GM12878 (cell line): ENCODE measurements around the gene MPRIP. TPM values are rescaled to one million over a fixed set of nuclear protein-coding genes. Genes with fewer than 3 reads are reported as not detected.

Experiments used
- ATAC-seq: fragments of 200-7000 bp; cut with Tn5 transposase; 3 replicates; pipeline ENCODE4 v1.9.1; 2020; ENCODE audit warnings: mild to moderate bottlenecking, moderate library complexity
- BruUV-seq: library from RNA; stranded (reverse); fragments of 400-500 nt; replicated peaks from 2 replicates; lab custom pipeline; 2021; lab: Mats Ljungman, UMichigan
- CTCF ChIA-PET: fragments of 300-600 bp; sonication (Branson Sonifier 250); formaldehyde crosslinking; extraction: SDS; loops from one replicate; lab custom pipeline; 2021; ENCODE audit warnings: inconsistent platforms; lab: Yijun Ruan, JAX
- POLR2A ChIA-PET: fragments of 350-600 bp; formaldehyde crosslinking; extraction: SDS; loops from one replicate; lab custom pipeline; 2021; ENCODE audit warnings: inconsistent platforms; lab: Charles Lee
- RAD21 ChIA-PET: fragments of 300-600 bp; sonication (Branson Sonifier 250); formaldehyde crosslinking; loops from one replicate; lab custom pipeline; 2023; ENCODE audit warnings: antibody characterized with exemption; ENCODE audit not compliant: unreplicated experiment; lab: Charles Lee
- SMC1A ChIA-PET: fragments of 300-600 bp; sonication (Branson Sonifier 250); formaldehyde crosslinking; loops from one replicate; lab custom pipeline; 2023; ENCODE audit not compliant: unreplicated experiment, uncharacterized antibody; lab: Charles Lee
- DNase-seq: peaks from one replicate; pipeline ENCODE4 v3.0.0-alpha.2; 2011; ENCODE audit warnings: low read depth, low spot score
- FAIRE-seq: peaks from 3 replicates; lab custom pipeline; 2011; peaks lifted over from hg19 to GRCh38; lab: Jason Lieb, UNC
- H2AFZ ChIP-seq: 2 replicates; pipeline ENCODE4 v1.6.0; 2011; ENCODE audit warnings: low read depth, low read length, control low read depth; ENCODE audit not compliant: control insufficient read depth
- H3K27ac ChIP-seq: 2 replicates; pipeline ENCODE4 v1.5.1; 2011; ENCODE audit warnings: control low read depth; ENCODE audit not compliant: control insufficient read depth, insufficient read depth
- H3K27me3 ChIP-seq, 2 experiments: replicated peaks in 1 of 2; 2 replicates each; pipeline versions ENCODE4 v1.6.0 to v1.6.1; 2011; ENCODE audit warnings: low read length in 1 of 2; ENCODE audit not compliant: control insufficient read depth in 2 of 2, insufficient read depth in 2 of 2
- H3K36me3 ChIP-seq, 2 experiments: 2 replicates each; pipeline ENCODE4 v1.5.1; 2011; ENCODE audit warnings: low read length in 1 of 2; ENCODE audit not compliant: control insufficient read depth in 2 of 2, insufficient read depth in 2 of 2
- H3K4me1 ChIP-seq: 2 replicates; pipeline ENCODE4 v1.6.1; 2011; ENCODE audit warnings: mild to moderate bottlenecking, low read length, moderate library complexity, mixed read lengths; ENCODE audit not compliant: control insufficient read depth, insufficient read depth
- H3K4me2 ChIP-seq: 2 replicates; pipeline ENCODE4 v1.6.0; 2011; ENCODE audit warnings: control low read depth; ENCODE audit not compliant: control insufficient read depth, insufficient read depth
- H3K4me3 ChIP-seq: fragments of 200-600 bp; sonication (generic); 2 replicates; pipeline ENCODE4 v1.5.1; 2016
- H3K79me2 ChIP-seq: 2 replicates; pipeline ENCODE4 v1.6.0; 2011; ENCODE audit warnings: low read length; ENCODE audit not compliant: control insufficient read depth, insufficient read depth
- H3K9ac ChIP-seq: 2 replicates; pipeline ENCODE4 v1.8.0; 2011; ENCODE audit warnings: low read length, control low read depth, mixed read lengths; ENCODE audit not compliant: control insufficient read depth, insufficient read depth
- H3K9me3 ChIP-seq: replicated peaks from 3 replicates; pipeline ENCODE4 v1.5.1; 2011; ENCODE audit warnings: mild to moderate bottlenecking, low read length; ENCODE audit not compliant: control insufficient read depth, insufficient read depth
- H4K20me1 ChIP-seq: 2 replicates; pipeline ENCODE4 v1.6.0; 2011; ENCODE audit not compliant: control insufficient read depth, insufficient read depth
- IRF3 ChIP-seq: fragments of 450-650 bp; IDR thresholded peaks from 2 replicates; pipeline ENCODE4 v1.6.1; 2014; ENCODE audit warnings: mild to moderate bottlenecking
- JUNB ChIP-seq: IDR thresholded peaks from 2 replicates; pipeline ENCODE4 v1.6.1; 2016; ENCODE audit warnings: antibody characterized with exemption, mild to moderate bottlenecking
- NBN ChIP-seq: fragments of 450-650 bp; IDR thresholded peaks from 2 replicates; pipeline ENCODE4 v1.6.1; 2016
- SMARCA5 ChIP-seq: fragments of 450-650 bp; IDR thresholded peaks from 2 replicates; pipeline ENCODE4 v1.6.1; 2017; ENCODE audit warnings: mild to moderate bottlenecking
- TAF1 ChIP-seq: IDR thresholded peaks from 2 replicates; pipeline ENCODE4 v1.6.1; 2011; ENCODE audit warnings: mild to moderate bottlenecking, low read depth, low read length, borderline replicate concordance
- TCF12 ChIP-seq: IDR thresholded peaks from 2 replicates; pipeline ENCODE4 v1.6.1; 2011; ENCODE audit warnings: low read depth, mild to moderate bottlenecking, low read length
- TCF7 ChIP-seq: IDR thresholded peaks from 2 replicates; pipeline ENCODE4 v1.6.1; 2014; ENCODE audit warnings: antibody characterized with exemption, borderline replicate concordance
- WGBS: methylation state at CpG from one replicate; pipeline ENCODE4 v1.1.6; 2016; ENCODE audit warnings: low lambda C conversion rate; ENCODE audit not compliant: insufficient replicate concordance, insufficient coverage; ENCODE audit errors: missing lambda C conversion rate; 5-methylcytosine and 5-hydroxymethylcytosine counted together
- in situ Hi-C: fragments of 300-500 bp; cut with MboI; formaldehyde crosslinking; loops from 9 replicates; pipeline ENCODE4 v1.14.3; 2018; ENCODE audit warnings: mixed read lengths
- intact Hi-C: fragments of 100-400 bp; cut with micrococcal nuclease; formaldehyde crosslinking; loops from one replicate; pipeline ENCODE4 v1.14.2; 2022; ENCODE audit not compliant: unreplicated experiment
- polyA plus RNA-seq, 11 experiments: library from polyadenylated mRNA; depleted of rRNA in 4 of 11; unstranded in 6 of 11; stranded (reverse) in 5 of 11; fragments of >200 nt; fragmentation: Nextera tagmentation in 4 of 11; fragmentation: Illumina TruSeq in 1 of 11; extraction: Ambion mirVana in 4 of 11; extraction: Trizol in 1 of 11; gene quantifications; 1 replicate in 1 of 11; 2 replicates in 10 of 11; pipeline versions ENCODE4 v1.2.1 to v1.2.3, GENCODE V29; 2011 to 2016; ENCODE audit warnings: inconsistent platforms in 2 of 11, missing spikeins in 2 of 11, low read depth in 1 of 11
- total RNA-seq, 4 experiments: library from RNA; depleted of rRNA in 3 of 4; stranded (reverse); fragments of >200 nt in 3 of 4; fragmentation: Illumina TruSeq in 1 of 4; extraction: Trizol in 1 of 4; gene quantifications; 2 replicates each; pipeline versions ENCODE4 v1.2.1 to v1.2.3, GENCODE V29; 2013 to 2021
- TF ChIP-seq, protein P1 (sequence below): fragments of 450-650 bp; formaldehyde crosslinking; IDR thresholded peaks from 2 replicates; pipeline ENCODE4 v1.4.0; 2022; ENCODE audit warnings: mild to moderate bottlenecking, moderate library complexity
- TF ChIP-seq, protein P2 (sequence below): IDR thresholded peaks from 2 replicates; pipeline ENCODE4 v1.6.1; 2011; ENCODE audit warnings: borderline replicate concordance, low read depth, mild to moderate bottlenecking, moderate library complexity, mixed read lengths, low read length; ENCODE audit not compliant: insufficient read depth; ENCODE audit errors: extremely low read length
- TF ChIP-seq, protein P3 (sequence below): IDR thresholded peaks from 2 replicates; pipeline ENCODE4 v1.6.1; 2012; ENCODE audit warnings: low read length, inconsistent platforms

Gene MPRIP
- total and polyA plus RNA-seq, 10 of the 15 experiments (the other 5 are each of a cell fraction or from before 2014, with no cell fraction given), result 16.5 to 168 (median 71.7) TPM

DNA sequence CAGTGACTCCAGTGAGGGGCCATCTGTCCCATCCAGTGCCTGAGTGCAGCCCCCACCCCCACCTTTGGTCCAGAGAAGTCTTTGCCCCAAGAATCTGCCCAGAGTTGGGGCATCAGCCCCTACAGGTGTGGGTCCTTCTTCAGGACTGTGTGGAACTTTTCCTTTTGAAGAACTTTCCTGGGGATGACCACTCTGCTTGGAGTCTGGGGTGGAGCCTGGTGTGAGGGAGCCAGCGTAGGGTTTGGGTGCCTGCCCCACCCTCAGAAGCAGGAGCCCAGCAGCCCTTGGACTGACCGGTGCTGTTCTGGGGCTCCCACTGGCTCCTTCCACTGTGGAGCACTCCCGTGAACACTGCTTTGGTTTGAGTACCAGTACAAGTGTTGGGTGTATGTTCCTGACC, 19.3 kb downstream of the MPRIP start:
- no peak for DNase-seq
- WGBS, result 78% methylated on average over 3 of the region's 3 CpGs
- CTCF ChIA-PET, result no interaction called here

DNA sequence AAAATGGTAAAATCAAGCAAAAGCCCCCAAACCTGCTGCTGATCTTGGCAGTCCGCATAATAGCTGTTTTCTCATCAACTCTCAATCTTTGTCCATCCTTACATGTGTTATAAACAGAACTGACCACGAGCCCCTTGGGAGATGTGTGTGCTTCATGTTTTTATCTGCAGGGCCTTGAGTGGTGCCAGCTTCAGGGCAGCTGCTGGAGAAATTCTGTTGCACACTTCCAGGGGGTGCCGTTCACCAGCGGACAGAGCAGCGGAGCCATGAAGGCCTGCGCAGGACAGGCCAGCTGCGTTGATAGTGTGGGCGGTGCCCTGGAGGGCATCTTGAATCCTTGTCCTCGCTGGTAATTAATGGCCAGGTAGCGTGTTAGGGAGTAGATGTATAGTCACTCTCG, 20.1 kb downstream of the MPRIP start:
- in situ Hi-C loops, result no loop called here
- BruUV-seq, result no TSS peak
- Histone ChIP-seq H3K4me3 (no peak overlapping the region), H3K36me3 (peaks cover 3 to 6% of the 10 kb centered on the region in 2 experiments; a peak in 3 of 4 replicates), H3K4me2 (no peak overlapping the region), H3K27me3 (no peaks in the 10 kb centered on the region), H4K20me1 (no peaks in the 10 kb centered on the region; the same call in 1 of the 2 replicates), H3K27ac (no peak overlapping the region), H3K9me3 (no peaks in the 10 kb centered on the region), H3K4me1 (no peaks in the 10 kb centered on the region), H3K9ac (no peak overlapping the region), H2AFZ (no peak overlapping the region), H3K79me2 (peaks cover 20% of the 10 kb centered on the region)
- POLR2A ChIA-PET, result no interaction called here
- RAD21 ChIA-PET, result no interaction called here
- CTCF ChIA-PET, result interaction anchor here (0.8 kb wide), 1 partner anchor 11 kb away, joined by 3 read pairs; no protein-coding TSS in a partner anchor
- no peak for ATAC-seq
- no peak for DNase-seq
- FAIRE-seq, result no peak
- SMC1A ChIA-PET, result no interaction called here
- intact Hi-C loops, result no loop called here
- 83% methylated on average over 11 of the region's 11 CpGs for WGBS
- TF ChIP-seq TCF12 (no peak), TCF7 (no peak), SMARCA5 (no peak), JUNB (no peak)
- TF ChIP-seq, protein P1, sequence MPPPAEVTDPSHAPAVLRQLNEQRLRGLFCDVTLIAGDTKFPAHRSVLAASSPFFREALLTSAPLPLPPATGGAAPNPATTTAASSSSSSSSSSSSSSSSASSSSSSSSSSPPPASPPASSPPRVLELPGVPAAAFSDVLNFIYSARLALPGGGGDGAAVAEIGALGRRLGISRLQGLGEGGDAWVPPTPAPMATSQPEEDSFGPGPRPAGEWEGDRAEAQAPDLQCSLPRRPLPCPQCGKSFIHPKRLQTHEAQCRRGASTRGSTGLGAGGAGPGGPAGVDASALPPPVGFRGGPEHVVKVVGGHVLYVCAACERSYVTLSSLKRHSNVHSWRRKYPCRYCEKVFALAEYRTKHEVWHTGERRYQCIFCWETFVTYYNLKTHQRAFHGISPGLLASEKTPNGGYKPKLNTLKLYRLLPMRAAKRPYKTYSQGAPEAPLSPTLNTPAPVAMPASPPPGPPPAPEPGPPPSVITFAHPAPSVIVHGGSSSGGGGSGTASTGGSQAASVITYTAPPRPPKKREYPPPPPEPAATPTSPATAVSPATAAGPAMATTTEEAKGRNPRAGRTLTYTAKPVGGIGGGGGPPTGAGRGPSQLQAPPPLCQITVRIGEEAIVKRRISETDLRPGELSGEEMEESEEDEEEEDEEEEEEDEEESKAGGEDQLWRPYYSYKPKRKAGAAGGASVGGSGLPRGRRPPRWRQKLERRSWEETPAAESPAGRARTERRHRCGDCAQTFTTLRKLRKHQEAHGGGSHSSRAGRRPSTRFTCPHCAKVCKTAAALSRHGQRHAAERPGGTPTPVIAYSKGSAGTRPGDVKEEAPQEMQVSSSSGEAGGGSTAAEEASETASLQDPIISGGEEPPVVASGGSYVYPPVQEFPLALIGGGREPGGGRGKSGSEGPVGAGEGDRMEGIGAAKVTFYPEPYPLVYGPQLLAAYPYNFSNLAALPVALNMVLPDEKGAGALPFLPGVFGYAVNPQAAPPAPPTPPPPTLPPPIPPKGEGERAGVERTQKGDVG (CRISPR knock-in tag), result no peak
- TF ChIP-seq, protein P2, sequence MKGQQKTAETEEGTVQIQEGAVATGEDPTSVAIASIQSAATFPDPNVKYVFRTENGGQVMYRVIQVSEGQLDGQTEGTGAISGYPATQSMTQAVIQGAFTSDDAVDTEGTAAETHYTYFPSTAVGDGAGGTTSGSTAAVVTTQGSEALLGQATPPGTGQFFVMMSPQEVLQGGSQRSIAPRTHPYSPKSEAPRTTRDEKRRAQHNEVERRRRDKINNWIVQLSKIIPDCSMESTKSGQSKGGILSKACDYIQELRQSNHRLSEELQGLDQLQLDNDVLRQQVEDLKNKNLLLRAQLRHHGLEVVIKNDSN, result no peak
- TF ChIP-seq, protein P3, sequence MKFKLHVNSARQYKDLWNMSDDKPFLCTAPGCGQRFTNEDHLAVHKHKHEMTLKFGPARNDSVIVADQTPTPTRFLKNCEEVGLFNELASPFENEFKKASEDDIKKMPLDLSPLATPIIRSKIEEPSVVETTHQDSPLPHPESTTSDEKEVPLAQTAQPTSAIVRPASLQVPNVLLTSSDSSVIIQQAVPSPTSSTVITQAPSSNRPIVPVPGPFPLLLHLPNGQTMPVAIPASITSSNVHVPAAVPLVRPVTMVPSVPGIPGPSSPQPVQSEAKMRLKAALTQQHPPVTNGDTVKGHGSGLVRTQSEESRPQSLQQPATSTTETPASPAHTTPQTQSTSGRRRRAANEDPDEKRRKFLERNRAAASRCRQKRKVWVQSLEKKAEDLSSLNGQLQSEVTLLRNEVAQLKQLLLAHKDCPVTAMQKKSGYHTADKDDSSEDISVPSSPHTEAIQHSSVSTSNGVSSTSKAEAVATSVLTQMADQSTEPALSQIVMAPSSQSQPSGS, result no peak

More for the DNA sequence above, 19.3 kb downstream of the MPRIP start:
- H3K4me2 ChIP-seq, result no peak overlapping the region
- H2AFZ ChIP-seq, result no peak overlapping the region
- no peak for FAIRE-seq
- H3K36me3 ChIP-seq, result peaks cover 6% of the 10 kb centered on the region in 2 experiments; a peak in 3 of 4 replicates
- H3K79me2 ChIP-seq, result peaks cover 14% of the 10 kb centered on the region
- H3K27ac ChIP-seq, result no peak overlapping the region
- SMC1A ChIA-PET, result no interaction called here
- TF ChIP-seq IRF3, result no peak
- TF ChIP-seq TAF1, result no peak
- no peak for TF ChIP-seq NBN
- TF ChIP-seq, all 136 proteins: peak for 0
- Histone ChIP-seq H3K4me1 (no peaks in the 10 kb centered on the region), H3K9ac (no peak overlapping the region), H3K27me3 (no peaks in the 10 kb centered on the region), H4K20me1 (no peaks in the 10 kb centered on the region; the same call in 1 of the 2 replicates), H3K4me3 (no peak overlapping the region), H3K9me3 (no peaks in the 10 kb centered on the region)
- in situ Hi-C loops, result no loop called here
- no TSS peak for BruUV-seq
- RAD21 ChIA-PET, result no interaction called here
- ATAC-seq, result no peak
- intact Hi-C loops, result no loop called here
- POLR2A ChIA-PET, result no interaction called here
